Endothelial cell of umbilical vein (primary cell): ENCODE data around the gene GPR180. TPM values are rescaled to one million over a fixed set of nuclear protein-coding genes. Genes with fewer than 3 reads are reported as not detected.

Experiments used
- BruUV-seq: library from RNA; stranded (reverse); fragments of 400-500 nt; replicated peaks from 2 replicates; lab custom pipeline; 2021; lab: Mats Ljungman, UMichigan
- CTCF ChIA-PET: fragments of 300-600, 350-600 bp; sonication (Branson Sonifier 250); formaldehyde crosslinking; loops from one replicate; lab custom pipeline; 2021; ENCODE audit warnings: antibody characterized with exemption, inconsistent platforms; lab: Charles Lee
- POLR2A ChIA-PET: fragments of 300-600, 350-600 bp; sonication (Branson Sonifier 250); formaldehyde crosslinking; loops from one replicate; lab custom pipeline; 2021; ENCODE audit warnings: antibody characterized with exemption, inconsistent platforms; lab: Charles Lee
- DNase-seq: peaks from one replicate; pipeline ENCODE4 v3.0.0-alpha.2; 2011; ENCODE audit warnings: low read depth, low spot score
- FAIRE-seq: peaks from 2 replicates; lab custom pipeline; 2011; peaks lifted over from hg19 to GRCh38; lab: Jason Lieb, UNC
- H2AFZ ChIP-seq: 2 replicates; pipeline ENCODE4 v1.6.0; 2012; ENCODE audit warnings: low read depth, low read length, control low read depth, inconsistent platforms
- H3K27ac ChIP-seq: 2 replicates; pipeline ENCODE4 v1.5.1; 2011; ENCODE audit warnings: low read depth, mild to moderate bottlenecking, control low read depth, low read length, moderate library complexity; ENCODE audit not compliant: insufficient read depth
- H3K27me3 ChIP-seq, 2 experiments: 2 replicates each; pipeline versions ENCODE4 v1.6.0 to v1.6.1; 2011; ENCODE audit warnings: low read length in 2 of 2, mixed read lengths in 1 of 2; ENCODE audit not compliant: control insufficient read depth in 2 of 2, insufficient read depth in 2 of 2
- H3K36me3 ChIP-seq, 2 experiments: 2 replicates in 1 of 2; 3 replicates in 1 of 2; pipeline ENCODE4 v1.5.1; 2011; ENCODE audit warnings: low read length in 2 of 2, mild to moderate bottlenecking in 1 of 2, moderate library complexity in 1 of 2; ENCODE audit not compliant: control insufficient read depth in 2 of 2, insufficient read depth in 2 of 2; ENCODE audit errors: extremely low read depth in 1 of 2
- H3K4me1 ChIP-seq: 3 replicates; pipeline ENCODE4 v1.5.1; 2011; ENCODE audit warnings: mild to moderate bottlenecking, low read length; ENCODE audit not compliant: control insufficient read depth, insufficient read depth; ENCODE audit errors: extremely low read depth
- H3K4me2 ChIP-seq: 2 replicates; pipeline ENCODE4 v1.6.1; 2011; ENCODE audit warnings: low read length, control low read depth, mixed read lengths; ENCODE audit not compliant: insufficient read depth
- H3K4me3 ChIP-seq, 3 experiments: fragments of 200-600 bp in 1 of 3; sonication (generic), shearing (Covaris generic) in 1 of 3; replicated peaks in 1 of 3; 2 replicates each; pipeline ENCODE4 v1.5.1; 2011 to 2016; ENCODE audit warnings: control low read depth in 3 of 3, low read length in 3 of 3, mild to moderate bottlenecking in 2 of 3, inconsistent platforms in 1 of 3, low read depth in 1 of 3, moderate library complexity in 1 of 3; ENCODE audit not compliant: insufficient read depth in 1 of 3
- H3K79me2 ChIP-seq: 2 replicates; pipeline ENCODE4 v1.6.0; 2012; ENCODE audit warnings: low read length, inconsistent platforms; ENCODE audit not compliant: control insufficient read depth, insufficient read depth
- H3K9ac ChIP-seq: replicated peaks from 2 replicates; pipeline ENCODE3; 2011; ENCODE audit warnings: low read length, control low read depth; ENCODE audit not compliant: insufficient read depth; ENCODE audit errors: extremely low read depth
- H3K9me1 ChIP-seq: replicated peaks from 3 replicates; pipeline ENCODE4 v1.6.0; 2011; ENCODE audit warnings: mild to moderate bottlenecking, low read length; ENCODE audit not compliant: control insufficient read depth, insufficient read depth; ENCODE audit errors: extremely low read depth
- H3K9me3 ChIP-seq: replicated peaks from 2 replicates; pipeline ENCODE4 v1.5.1; 2012; ENCODE audit warnings: low read length, inconsistent platforms; ENCODE audit not compliant: control insufficient read depth, insufficient read depth
- H4K20me1 ChIP-seq: replicated peaks from 2 replicates; pipeline ENCODE3; 2011; ENCODE audit warnings: mild to moderate bottlenecking, low read length; ENCODE audit not compliant: control insufficient read depth, insufficient read depth; ENCODE audit errors: extremely low read depth
- EZH2 ChIP-seq: IDR thresholded peaks from 2 replicates; pipeline ENCODE4 v1.6.1; 2012; ENCODE audit warnings: borderline replicate concordance, low read depth, mild to moderate bottlenecking, moderate library complexity, low read length, inconsistent platforms; ENCODE audit not compliant: severe bottlenecking
- FOS ChIP-seq: IDR thresholded peaks from 2 replicates; pipeline ENCODE4 v1.6.1; 2011; ENCODE audit warnings: mild to moderate bottlenecking, low read length, moderate library complexity, borderline replicate concordance; ENCODE audit not compliant: insufficient read depth
- GATA2 ChIP-seq: IDR thresholded peaks from 2 replicates; pipeline ENCODE4 v1.7.0; 2011; ENCODE audit warnings: low read depth, mild to moderate bottlenecking, moderate library complexity, mixed read lengths, low read length; ENCODE audit not compliant: insufficient read length, insufficient read depth
- JUN ChIP-seq: IDR thresholded peaks from 2 replicates; pipeline ENCODE4 v1.6.1; 2011; ENCODE audit warnings: borderline replicate concordance, low read depth; ENCODE audit not compliant: insufficient read length, insufficient read depth
- MYC ChIP-seq: IDR thresholded peaks from one replicate; pipeline ENCODE4 v1.6.1; 2011; ENCODE audit warnings: mild to moderate bottlenecking, low read depth, low read length
- POLR2A ChIP-seq: IDR thresholded peaks from 2 replicates; pipeline ENCODE4 v1.6.1; 2012; ENCODE audit warnings: low read depth, mild to moderate bottlenecking, control low read depth, low read length
- POLR2AphosphoS5 ChIP-seq: IDR thresholded peaks from 2 replicates; pipeline ENCODE4 v1.6.1; 2012; ENCODE audit warnings: low read depth, mild to moderate bottlenecking, control low read depth, low read length, moderate library complexity; ENCODE audit not compliant: insufficient read depth
- dilution Hi-C: fragments of 300-500 bp; cut with MboI; formaldehyde crosslinking; loops from one replicate; pipeline ENCODE4 v1.15.0; 2019; ENCODE audit warnings: low sequenced_read_pairs; ENCODE audit not compliant: extremely low pct_ligation_motif_present
- intact Hi-C: fragments of 100-400 bp; cut with micrococcal nuclease; formaldehyde crosslinking; loops from one replicate; pipeline ENCODE4 v1.10.0; 2022
- polyA plus RNA-seq, 4 experiments: library from polyadenylated mRNA; depleted of rRNA in 3 of 4; stranded (reverse) in 3 of 4; unstranded in 1 of 4; fragments of >200 nt; gene quantifications; 2 replicates each; pipeline versions ENCODE4 v1.2.1 to v1.2.3, GENCODE V29; 2011 to 2012; ENCODE audit warnings: missing spikeins in 1 of 4
- total RNA-seq: library from RNA; stranded (reverse); gene quantifications from 2 replicates; pipeline ENCODE4 v1.2.3, GENCODE V29; 2021
- TF ChIP-seq, protein P1 (sequence below), 2 donors: IDR thresholded peaks; 1 replicate in 1 of 2; 2 replicates in 1 of 2; pipeline ENCODE4 v1.5.1; 2011; ENCODE audit warnings: low read length in 2 of 2, mild to moderate bottlenecking in 2 of 2, moderate library complexity in 2 of 2, control low read depth in 1 of 2, inconsistent platforms in 1 of 2, low read depth in 1 of 2; ENCODE audit not compliant: insufficient read depth in 1 of 2; ENCODE audit errors: extremely low read depth in 1 of 2
- TF ChIP-seq, protein P2 (sequence below): IDR thresholded peaks from 2 replicates; pipeline ENCODE4 v1.6.1; 2011; ENCODE audit not compliant: insufficient read depth, insufficient read length

Gene GPR180
- total and polyA plus RNA-seq, 2 donors (not counting 3 experiments of a cell fraction or from before 2014, with no cell fraction given), result 3.1 to 8.3 TPM

DNA sequence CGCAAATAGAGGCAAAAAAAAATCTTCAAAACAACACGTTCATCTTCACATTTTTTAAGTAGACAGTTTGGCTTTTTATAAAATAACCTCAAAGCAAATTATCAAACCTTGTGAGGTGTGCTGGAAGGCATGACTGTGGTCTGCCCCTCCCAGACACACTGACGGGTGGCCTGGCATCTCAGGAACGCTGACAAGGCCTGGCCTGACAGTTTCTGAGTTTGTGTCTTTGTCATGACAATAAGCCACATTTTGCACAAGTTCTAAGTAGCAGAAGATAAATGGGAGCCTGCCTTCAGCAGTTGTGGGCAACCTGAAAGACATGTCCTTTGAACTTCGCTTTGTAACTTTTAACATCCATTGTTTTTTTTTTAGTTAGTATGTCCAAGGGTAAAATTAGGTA lies 72.2 kb downstream of the GPR180 start:
- dilution Hi-C loops, result no loop called here
- no peak overlapping the region for H3K9ac ChIP-seq
- no peak overlapping the region for H3K4me3 ChIP-seq
- FAIRE-seq (no peak), DNase-seq (no peak)
- no peaks in the 10 kb centered on the region for H4K20me1 ChIP-seq
- no peaks in the 10 kb centered on the region for H3K36me3 ChIP-seq
- no peaks in the 10 kb centered on the region for H3K79me2 ChIP-seq
- no peaks in the 10 kb centered on the region for H3K9me1 ChIP-seq
- H3K4me1 ChIP-seq, result no peaks in the 10 kb centered on the region
- intact Hi-C loops, result loop anchor here (1.0 to 2.0 kb wide), 2 partner anchors 37 to 730 kb away; no protein-coding TSS in a partner anchor
- CTCF ChIA-PET, result interaction anchor here (0.6 to 5.4 kb wide), 7 partner anchors 11 to 730 kb away, joined by 3 to 95 read pairs (median 22); no protein-coding TSS in a partner anchor
- H3K4me2 ChIP-seq, result no peak overlapping the region
- no peak overlapping the region for H2AFZ ChIP-seq
- no peaks in the 10 kb centered on the region for H3K9me3 ChIP-seq
- POLR2A ChIA-PET, result no interaction called here
- H3K27ac ChIP-seq, result no peak overlapping the region
- TF ChIP-seq GATA2 (no peak), POLR2AphosphoS5 (no peak), FOS (no peak), POLR2A (no peak), EZH2 (no peak), MYC (no peak), JUN (no peak)
- TF ChIP-seq, protein P1, sequence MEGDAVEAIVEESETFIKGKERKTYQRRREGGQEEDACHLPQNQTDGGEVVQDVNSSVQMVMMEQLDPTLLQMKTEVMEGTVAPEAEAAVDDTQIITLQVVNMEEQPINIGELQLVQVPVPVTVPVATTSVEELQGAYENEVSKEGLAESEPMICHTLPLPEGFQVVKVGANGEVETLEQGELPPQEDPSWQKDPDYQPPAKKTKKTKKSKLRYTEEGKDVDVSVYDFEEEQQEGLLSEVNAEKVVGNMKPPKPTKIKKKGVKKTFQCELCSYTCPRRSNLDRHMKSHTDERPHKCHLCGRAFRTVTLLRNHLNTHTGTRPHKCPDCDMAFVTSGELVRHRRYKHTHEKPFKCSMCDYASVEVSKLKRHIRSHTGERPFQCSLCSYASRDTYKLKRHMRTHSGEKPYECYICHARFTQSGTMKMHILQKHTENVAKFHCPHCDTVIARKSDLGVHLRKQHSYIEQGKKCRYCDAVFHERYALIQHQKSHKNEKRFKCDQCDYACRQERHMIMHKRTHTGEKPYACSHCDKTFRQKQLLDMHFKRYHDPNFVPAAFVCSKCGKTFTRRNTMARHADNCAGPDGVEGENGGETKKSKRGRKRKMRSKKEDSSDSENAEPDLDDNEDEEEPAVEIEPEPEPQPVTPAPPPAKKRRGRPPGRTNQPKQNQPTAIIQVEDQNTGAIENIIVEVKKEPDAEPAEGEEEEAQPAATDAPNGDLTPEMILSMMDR (IDR thresholded peaks at IDR 0.05; ENCODE audit: extremely low read depth in 1 of 2, insufficient read depth in 1 of 2, low read depth in 1 of 2, low read length in 2 of 2), result no peak
- TF ChIP-seq, protein P2, sequence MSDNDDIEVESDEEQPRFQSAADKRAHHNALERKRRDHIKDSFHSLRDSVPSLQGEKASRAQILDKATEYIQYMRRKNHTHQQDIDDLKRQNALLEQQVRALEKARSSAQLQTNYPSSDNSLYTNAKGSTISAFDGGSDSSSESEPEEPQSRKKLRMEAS, result no peak
- BruUV-seq, result no TSS peak
- H3K27me3 ChIP-seq, result peaks cover 6 to 22% of the 10 kb centered on the region in 2 experiments
